ENCODE data around the gene RNF31. TPM values are rescaled to one million over a fixed set of nuclear protein-coding genes. Genes with fewer than 3 reads are reported as not detected.

RNF31 gene
- total RNA-seq, 2 experiments from 2014 or later = 46.0 to 57.8 TPM

DNA sequence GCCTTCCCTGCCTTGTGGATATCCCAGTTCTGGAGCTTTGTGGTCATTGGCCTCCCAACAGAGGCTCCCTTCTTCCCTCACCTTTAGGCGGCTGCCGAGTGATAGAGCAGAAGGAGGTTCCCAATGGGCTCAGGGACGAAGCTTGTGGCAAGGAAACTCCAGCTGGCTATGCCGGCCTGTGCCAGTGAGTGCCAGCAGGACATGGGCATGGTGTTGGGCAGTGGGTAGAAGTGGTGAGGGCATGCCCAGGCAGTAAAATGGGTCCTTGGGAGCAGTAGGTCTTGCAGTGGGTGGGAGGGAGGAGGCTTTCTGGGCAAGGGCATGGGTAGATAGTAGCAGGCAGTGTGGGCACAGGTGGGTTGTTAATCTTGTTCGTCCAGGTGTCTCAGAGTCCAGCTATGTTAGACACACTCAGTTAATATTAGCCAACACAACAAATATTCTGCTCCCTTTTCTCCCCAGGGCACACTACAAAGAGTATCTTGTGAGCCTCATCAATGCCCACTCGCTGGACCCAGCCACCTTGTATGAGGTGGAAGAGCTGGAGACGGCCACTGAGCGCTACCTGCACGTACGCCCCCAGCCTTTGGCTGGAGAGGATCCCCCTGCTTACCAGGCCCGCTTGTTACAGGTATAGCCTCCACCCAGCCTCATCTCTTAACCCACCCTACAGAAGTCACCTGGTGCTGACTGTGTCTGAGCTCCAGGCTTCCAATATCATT is 12.6 kb downstream of the RNF31 start:
- Histone ChIP-seq H3K4me3 (ENCODE audit: low read length) (no peak overlapping the region), H3K9me3 (ENCODE audit: control insufficient read depth in 1 of 2, insufficient read depth in 1 of 2, low read length in 2 of 2) (no peaks in the 10 kb centered on the region), H3K27ac (ENCODE audit: low read depth in 1 of 2, low read length in 2 of 2) (peak overlapping the region; percentile 97 to 98), H3K27me3 (ENCODE audit: control insufficient read depth in 1 of 2, insufficient read depth in 2 of 2, low read length in 2 of 2) (no peaks in the 10 kb centered on the region), H3K4me1 (ENCODE audit: insufficient read depth, low read length) (peaks cover 43% of the 10 kb centered on the region), H3K36me3 (ENCODE audit: insufficient read depth, low read length) (peaks cover 74% of the 10 kb centered on the region)
- TF ChIP-seq, protein P1, sequence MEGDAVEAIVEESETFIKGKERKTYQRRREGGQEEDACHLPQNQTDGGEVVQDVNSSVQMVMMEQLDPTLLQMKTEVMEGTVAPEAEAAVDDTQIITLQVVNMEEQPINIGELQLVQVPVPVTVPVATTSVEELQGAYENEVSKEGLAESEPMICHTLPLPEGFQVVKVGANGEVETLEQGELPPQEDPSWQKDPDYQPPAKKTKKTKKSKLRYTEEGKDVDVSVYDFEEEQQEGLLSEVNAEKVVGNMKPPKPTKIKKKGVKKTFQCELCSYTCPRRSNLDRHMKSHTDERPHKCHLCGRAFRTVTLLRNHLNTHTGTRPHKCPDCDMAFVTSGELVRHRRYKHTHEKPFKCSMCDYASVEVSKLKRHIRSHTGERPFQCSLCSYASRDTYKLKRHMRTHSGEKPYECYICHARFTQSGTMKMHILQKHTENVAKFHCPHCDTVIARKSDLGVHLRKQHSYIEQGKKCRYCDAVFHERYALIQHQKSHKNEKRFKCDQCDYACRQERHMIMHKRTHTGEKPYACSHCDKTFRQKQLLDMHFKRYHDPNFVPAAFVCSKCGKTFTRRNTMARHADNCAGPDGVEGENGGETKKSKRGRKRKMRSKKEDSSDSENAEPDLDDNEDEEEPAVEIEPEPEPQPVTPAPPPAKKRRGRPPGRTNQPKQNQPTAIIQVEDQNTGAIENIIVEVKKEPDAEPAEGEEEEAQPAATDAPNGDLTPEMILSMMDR (IDR thresholded peaks at IDR 0.05) = no peak
- ATAC-seq (ENCODE audit: poor library complexity) = no peak
- Mint-ChIP-seq H3K4me1 (ENCODE audit: low read depth) (peaks cover 50% of the 10 kb centered on the region), H3K27me3 (no peaks in the 10 kb centered on the region), H3K36me3 (ENCODE audit: low read depth) (peaks cover 87% of the 10 kb centered on the region), H3K27ac (peak overlapping the region; percentile 98), H3K9me3 (no peaks in the 10 kb centered on the region), H3K4me3 (peak overlapping the region; percentile 37)
- ChIA-PET CTCF (interaction anchor here (0.7 to 3.1 kb wide), 12 partner anchors 10 to 277 kb away, joined by 3 to 32 read pairs (median 10); partner anchors contain the start of genes DCAF11, EMC9, IPO4 and NRL), POLR2A (interaction anchor here (0.6 to 5.0 kb wide), 14 partner anchors 11 to 271 kb away, joined by 3 to 154 read pairs (median 44); partner anchors contain the start of genes CHMP4A, DCAF11, EMC9 and IPO4)
- no peak for DNase-seq
- intact Hi-C loops (cut with DNase I, micrococcal nuclease) = loop anchor here (1.0 to 5.0 kb wide), 5 partner anchors 12 to 148 kb away; partner anchors contain the start of genes CHMP4A (in 1 of the 2), DCAF11 (in 1 of the 2), NRL (in 1 of the 2) and PSME1 (in 1 of the 2)

- TF ChIP-seq, protein P1 (IDR thresholded peaks at IDR 0.05) = no peak
- Histone ChIP-seq H3K27me3 (ENCODE audit: control insufficient read depth in 1 of 2, insufficient read depth in 2 of 2, low read length in 2 of 2) (no peaks in the 10 kb centered on the region), H3K27ac (ENCODE audit: low read depth in 1 of 2, low read length in 2 of 2) (peak overlapping the region; percentile 97 to 98), H3K9me3 (ENCODE audit: control insufficient read depth in 1 of 2, insufficient read depth in 1 of 2, low read length in 2 of 2) (no peaks in the 10 kb centered on the region), H3K36me3 (ENCODE audit: insufficient read depth, low read length) (peaks cover 74% of the 10 kb centered on the region), H3K4me1 (ENCODE audit: insufficient read depth, low read length) (peaks cover 46% of the 10 kb centered on the region), H3K4me3 (ENCODE audit: low read length) (no peak overlapping the region)
- no peak for ATAC-seq (ENCODE audit: poor library complexity)
- H3K27me3 Mint-ChIP-seq = no peaks in the 10 kb centered on the region
- no peak for DNase-seq
- ChIA-PET POLR2A (interaction anchor here (0.6 to 5.0 kb wide), 32 partner anchors 11 to 839 kb away, joined by 3 to 154 read pairs (median 12); partner anchors contain the start of genes CHMP4A, CIDEB, DCAF11 and EMC9), CTCF (interaction anchor here (0.6 to 3.1 kb wide), 30 partner anchors 10 to 572 kb away, joined by 3 to 33 read pairs (median 6); partner anchors contain the start of genes CARMIL3, CHMP4A, DCAF11 and EMC9)
- peaks cover 55% of the 10 kb centered on the region for H3K4me1 Mint-ChIP-seq (ENCODE audit: low read depth)
- intact Hi-C loops (cut with DNase I, micrococcal nuclease) = loop anchor here (1.0 to 5.0 kb wide), 5 partner anchors 12 to 148 kb away; partner anchors contain the start of genes CHMP4A (in 1 of the 2), DCAF11 (in 1 of the 2), NRL (in 1 of the 2) and PSME1 (in 1 of the 2)
- peaks cover 87% of the 10 kb centered on the region for H3K36me3 Mint-ChIP-seq (ENCODE audit: low read depth)
- H3K9me3 Mint-ChIP-seq = no peaks in the 10 kb centered on the region
- peak overlapping the region; percentile 98 for H3K27ac Mint-ChIP-seq
- H3K4me3 Mint-ChIP-seq = peak overlapping the region; percentile 37
Measured at GRCh38 chr14:24160499-24160849, 13.2 kb downstream of the RNF31 start.
